ENCODE data around the gene C17orf78.

GRCh38 chr17:37399265-37399803 lies 23.5 kb downstream of the C17orf78 start:
- TF ChIP-seq CTCF (IDR thresholded peaks at IDR 0.05) (no peak), POLR2A (IDR thresholded peaks at IDR 0.05) (no peak)
